ENCODE results near the gene MAPKAPK3. TPM values are rescaled to one million over a fixed set of nuclear protein-coding genes. Genes with fewer than 3 reads are reported as not detected.

The MAPKAPK3 gene
- total RNA-seq, 8 experiments from 2014 or later = 7.2 to 40.8 (median 17.8) TPM

DNA sequence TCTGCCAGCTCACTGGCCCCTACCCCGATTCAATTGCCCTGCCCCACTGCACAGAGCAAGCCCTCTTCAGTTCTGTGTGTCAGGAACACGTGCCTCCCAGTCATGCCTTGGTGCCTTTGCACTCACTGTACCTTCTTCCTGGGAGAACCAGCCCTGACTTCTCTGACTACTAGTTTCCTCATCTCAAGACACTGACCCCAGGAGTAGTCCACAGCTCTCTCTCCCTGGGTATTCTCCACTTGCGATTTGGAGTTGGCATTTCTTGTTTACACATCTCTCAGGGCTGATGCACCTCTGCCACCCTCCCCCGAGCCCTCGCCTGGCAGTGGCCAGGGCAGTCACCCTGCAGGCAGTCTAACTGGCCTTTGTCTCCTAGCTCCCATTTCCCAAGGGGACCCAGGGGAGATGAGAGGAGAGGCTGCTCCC is 11.0 kb upstream of the MAPKAPK3 start:
- in situ Hi-C loops (cut with MboI; ENCODE audit: low pct_unique_long_range_greater_than_20kb in 2 of 9, low sequenced_read_pairs in 9 of 9, unreplicated experiment in 9 of 9) = loop anchor here in 8 of 9 experiments (25.0 kb wide), 2 partner anchors 756 to 781 kb away; partner anchors contain the start of genes MANF (in 3 of the 8) and RBM15B (in 3 of the 8)
- Histone ChIP-seq H3K27ac (no peak overlapping the region), H3K4me3 (no peak overlapping the region), H3K4me1 (replicated peaks in 1 of 2) (peaks cover 17 to 24% of the 10 kb centered on the region in 2 donors)
- WGBS, 10 experiments = 66 to 100% (median 89%) methylated on average over 1 to 4 of the region's 5 CpGs; no CpG with 5 or more reads in 4 of the 10 experiments
- no peak for ATAC-seq (replicated peaks in 6 of 8)

DNA sequence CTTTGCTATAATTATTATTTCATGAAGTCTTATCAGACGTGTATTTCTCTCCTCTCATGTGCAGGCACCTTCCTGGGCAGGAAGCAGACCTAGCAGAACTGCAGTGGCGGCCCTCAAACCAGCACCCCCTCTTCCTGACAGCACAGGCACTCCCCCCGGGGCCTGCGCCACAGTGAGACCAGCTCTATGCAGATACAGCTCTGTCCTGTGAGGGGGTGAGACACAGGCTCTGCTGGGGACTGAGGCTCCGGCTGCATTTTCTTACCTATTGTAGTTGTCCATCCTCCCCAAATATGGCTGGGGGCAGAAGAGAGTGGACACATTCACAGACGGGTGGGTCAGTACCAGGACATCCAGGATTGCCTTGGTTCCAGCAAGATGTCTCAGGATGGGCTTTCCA is 10.4 kb upstream of the MAPKAPK3 start:
- in situ Hi-C loops (cut with MboI; ENCODE audit: low pct_unique_long_range_greater_than_20kb in 2 of 9, low sequenced_read_pairs in 9 of 9, unreplicated experiment in 9 of 9) = loop anchor here in 8 of 9 experiments (25.0 kb wide), 2 partner anchors 756 to 781 kb away; partner anchors contain the start of genes MANF (in 3 of the 8) and RBM15B (in 3 of the 8)
- H3K4me1 ChIP-seq (replicated peaks in 1 of 2) = peaks cover 12 to 19% of the 10 kb centered on the region in 2 donors
- 100% methylated on average over 1 of the region's 6 CpGs; no CpG with 5 or more reads in 9 of the 10 experiments for WGBS, 10 experiments
- no peak overlapping the region for H3K4me3 ChIP-seq
- no peak overlapping the region for H3K27ac ChIP-seq
- no peak for ATAC-seq (replicated peaks in 6 of 8)

DNA sequence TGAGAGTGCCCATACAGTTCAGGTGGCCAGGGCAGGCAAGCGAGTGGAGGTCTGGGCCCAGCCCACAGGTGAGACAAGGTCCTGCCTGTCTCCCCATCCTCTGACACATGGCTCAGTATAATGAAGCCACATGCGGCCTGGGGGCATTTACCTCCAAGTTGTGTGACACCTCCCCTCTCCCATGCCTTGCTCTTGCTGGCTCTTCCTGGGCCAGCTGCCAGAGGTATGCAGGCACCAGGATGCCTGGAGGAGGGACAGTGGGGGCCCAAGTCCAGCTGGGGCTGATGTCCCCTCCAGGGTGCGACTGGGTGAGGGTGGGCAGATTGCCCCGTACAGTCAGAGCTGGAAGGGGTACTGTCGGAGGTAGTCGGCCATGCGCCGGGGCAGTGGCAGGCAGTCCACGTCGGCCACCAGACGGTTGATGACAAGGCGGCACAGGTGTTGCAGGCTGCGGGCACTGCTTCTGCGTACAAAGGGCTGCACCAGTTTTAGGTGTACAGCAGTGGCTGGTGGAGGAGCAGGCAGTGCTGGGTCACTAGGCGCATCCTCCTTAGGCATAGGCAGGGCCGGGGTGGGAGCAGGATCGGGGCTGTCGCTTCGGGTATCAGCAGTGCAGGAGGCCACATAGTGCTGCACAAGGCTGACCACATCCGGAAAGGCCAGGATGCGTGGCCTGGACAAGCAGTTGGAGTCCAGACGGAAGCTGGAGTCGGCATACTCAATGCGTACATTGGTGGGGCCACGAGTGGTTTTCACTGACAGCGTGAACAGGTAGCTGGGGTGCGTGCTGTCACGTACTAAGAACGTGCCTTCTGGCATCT is 9.5 kb upstream of the MAPKAPK3 start:
- Histone ChIP-seq H3K4me3 (no peak overlapping the region), H3K4me1 (replicated peaks in 1 of 2) (peaks cover 6 to 11% of the 10 kb centered on the region in 2 donors), H3K27ac (no peak overlapping the region)
- WGBS, 10 experiments = 50 to 100% (median 96%) methylated on average over 1 to 20 of the region's 29 CpGs; no CpG with 5 or more reads in 3 of the 10 experiments
- in situ Hi-C loops (cut with MboI; ENCODE audit: low pct_unique_long_range_greater_than_20kb in 2 of 9, low sequenced_read_pairs in 9 of 9, unreplicated experiment in 9 of 9) = loop anchor here in 8 of 9 experiments (25.0 kb wide), 2 partner anchors 755 to 780 kb away; partner anchors contain the start of genes MANF (in 3 of the 8) and RBM15B (in 3 of the 8)
- no peak for ATAC-seq (replicated peaks in 6 of 8)

DNA sequence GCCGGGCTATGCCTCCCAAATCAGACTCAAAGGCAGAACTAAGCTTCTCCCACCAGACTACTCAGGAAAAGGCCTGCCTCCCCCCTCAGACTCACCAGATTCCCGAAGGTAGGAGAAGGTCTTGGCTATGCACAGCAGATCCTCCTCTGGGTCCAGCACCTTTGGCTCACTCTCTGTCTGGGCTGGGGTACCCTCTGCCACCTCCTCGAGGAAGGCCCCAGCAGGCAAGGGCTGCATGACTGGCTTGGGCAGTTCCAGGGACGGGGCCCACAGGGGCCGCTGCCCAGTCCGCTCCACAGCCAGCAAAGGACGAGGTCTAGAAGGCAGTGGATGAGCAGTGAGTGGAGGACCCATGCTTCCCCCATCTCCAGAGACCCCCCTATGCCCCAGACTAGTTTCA is 8.7 kb upstream of the MAPKAPK3 start:
- Histone ChIP-seq H3K4me1 (replicated peaks in 1 of 2) (peaks cover 6 to 9% of the 10 kb centered on the region in 2 donors), H3K27ac (no peak overlapping the region), H3K4me3 (no peak overlapping the region)
- WGBS, 10 experiments = 80 to 100% (median 97%) methylated on average over 1 to 3 of the region's 7 CpGs; no CpG with 5 or more reads in 6 of the 10 experiments
- in situ Hi-C loops (cut with MboI; ENCODE audit: low pct_unique_long_range_greater_than_20kb in 2 of 9, low sequenced_read_pairs in 9 of 9, unreplicated experiment in 9 of 9) = loop anchor here in 8 of 9 experiments (25.0 kb wide), 2 partner anchors 754 to 779 kb away; partner anchors contain the start of genes MANF (in 3 of the 8) and RBM15B (in 3 of the 8)
- ATAC-seq (replicated peaks in 6 of 8) = no peak

DNA sequence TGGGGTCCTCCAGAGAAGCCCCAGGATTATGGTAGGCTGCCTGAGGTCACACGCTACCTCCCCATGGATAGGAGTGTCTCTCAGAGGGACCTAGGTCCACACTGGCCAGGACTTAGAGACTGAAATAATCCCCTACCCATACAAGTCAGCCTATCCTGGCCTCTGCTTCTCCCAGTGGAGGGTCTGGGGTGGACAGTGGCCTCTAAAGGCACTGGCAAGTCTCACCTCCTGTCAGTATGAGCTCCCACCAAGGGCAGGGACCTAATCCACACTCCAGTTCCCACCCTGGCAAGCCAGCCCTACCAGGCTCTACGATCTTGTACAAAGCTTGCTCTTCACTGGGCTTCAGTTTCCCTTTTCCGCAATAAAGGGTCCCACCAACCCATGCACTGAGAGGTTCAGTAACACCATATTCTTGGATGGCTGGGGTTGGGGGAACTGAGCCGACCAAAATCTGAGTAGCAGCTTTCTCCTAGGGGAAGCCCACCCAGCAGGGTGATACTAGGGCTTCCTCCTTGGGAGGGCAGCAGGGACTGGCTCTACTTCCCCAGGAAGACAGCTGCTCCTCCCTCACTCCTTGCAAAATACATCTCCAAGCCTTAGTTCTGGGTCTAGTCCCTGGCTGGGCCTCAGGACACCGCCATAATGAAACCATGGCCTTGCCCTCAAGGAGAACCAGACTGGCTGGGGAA is 7.7 kb upstream of the MAPKAPK3 start:
- ATAC-seq (replicated peaks in 6 of 8) = no peak
- H3K4me1 ChIP-seq (replicated peaks in 1 of 2) = peaks cover 6 to 9% of the 10 kb centered on the region in 2 donors
- in situ Hi-C loops (cut with MboI; ENCODE audit: low pct_unique_long_range_greater_than_20kb in 2 of 9, low sequenced_read_pairs in 9 of 9, unreplicated experiment in 9 of 9) = loop anchor here in 8 of 9 experiments (25.0 kb wide), 2 partner anchors 753 to 778 kb away; partner anchors contain the start of genes MANF (in 3 of the 8) and RBM15B (in 3 of the 8)
- H3K27ac ChIP-seq = no peak overlapping the region
- 60 to 100% (median 88%) methylated on average over 1 to 3 of the region's 5 CpGs; no CpG with 5 or more reads in 5 of the 10 experiments for WGBS, 10 experiments
- no peak overlapping the region for H3K4me3 ChIP-seq

DNA sequence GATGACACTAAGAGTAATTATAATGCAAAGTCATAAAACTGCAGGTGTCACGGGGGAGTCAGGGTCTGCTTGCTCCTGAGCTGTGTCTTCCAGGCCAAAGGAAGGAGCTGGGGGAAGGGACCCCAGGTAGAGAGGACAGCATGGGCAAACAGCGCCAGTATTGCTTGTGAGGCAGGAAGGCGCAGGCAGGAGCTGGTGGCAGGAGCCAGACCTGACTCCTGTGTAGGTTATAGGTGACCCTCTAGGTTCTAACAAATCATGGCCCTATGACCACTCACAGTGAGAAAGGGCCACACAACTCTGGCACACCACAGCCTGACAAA is 7.2 kb upstream of the MAPKAPK3 start:
- no peak overlapping the region for H3K4me3 ChIP-seq
- in situ Hi-C loops (cut with MboI; ENCODE audit: low pct_unique_long_range_greater_than_20kb in 2 of 9, low sequenced_read_pairs in 9 of 9, unreplicated experiment in 9 of 9) = loop anchor here in 8 of 9 experiments (5.0 to 25.0 kb wide), 3 partner anchors 37 to 778 kb away; partner anchors contain the start of genes MANF (in 3 of the 8) and RBM15B (in 3 of the 8)
- H3K27ac ChIP-seq = no peak overlapping the region
- 67 to 85% (median 80%) methylated on average over 1 to 3 of the region's 3 CpGs; no CpG with 5 or more reads in 7 of the 10 experiments for WGBS, 10 experiments
- peaks cover 6 to 9% of the 10 kb centered on the region in 2 donors for H3K4me1 ChIP-seq (replicated peaks in 1 of 2)
- no peak for ATAC-seq (replicated peaks in 6 of 8)

DNA sequence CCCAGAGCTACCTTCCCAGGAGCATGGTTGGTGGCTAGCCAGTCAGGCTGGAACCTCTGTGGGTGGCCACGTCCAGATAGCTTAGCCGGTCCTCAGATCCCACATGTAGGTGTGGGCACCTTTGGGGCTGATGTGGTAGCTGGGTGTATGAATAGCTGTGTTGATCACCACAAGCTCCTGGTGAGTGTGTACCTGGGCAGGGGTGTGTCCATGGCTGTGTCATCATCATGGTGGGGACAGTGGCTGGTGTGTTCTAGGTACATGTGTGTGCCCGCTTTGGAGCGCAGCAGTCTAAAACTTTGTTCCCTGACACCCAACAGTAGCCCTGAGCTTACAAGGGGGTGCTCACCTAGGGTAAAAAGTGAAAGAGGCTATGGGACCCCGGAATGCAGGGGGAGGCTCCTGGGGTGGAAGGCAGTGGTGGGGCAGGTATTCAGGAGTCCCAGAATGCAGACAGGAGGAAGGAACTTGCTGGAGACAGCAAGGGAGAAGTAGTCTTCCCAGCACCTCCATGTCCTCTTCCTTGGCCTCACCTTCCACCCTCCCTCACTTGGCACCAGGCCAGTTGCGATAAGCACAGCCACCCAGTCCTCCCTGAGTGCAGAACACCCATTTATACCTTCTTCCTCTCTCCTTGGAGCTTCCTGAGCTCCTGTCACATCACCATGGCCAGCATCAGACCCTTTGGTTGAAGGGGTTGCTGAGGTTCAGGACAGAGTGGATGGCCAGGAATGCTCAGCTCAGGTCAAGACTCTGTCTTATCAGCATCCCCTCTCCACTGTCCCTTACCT is 6.6 kb upstream of the MAPKAPK3 start:
- peaks cover 6 to 9% of the 10 kb centered on the region in 2 donors for H3K4me1 ChIP-seq (replicated peaks in 1 of 2)
- H3K4me3 ChIP-seq = peak overlapping the region in 4 of 5 donors; percentile 35 to 66 (median 46)
- no peak overlapping the region for H3K27ac ChIP-seq
- WGBS, 10 experiments = 25 to 100% (median 100%) methylated on average over 1 to 2 of the region's 6 CpGs; no CpG with 5 or more reads in 5 of the 10 experiments
- ATAC-seq (replicated peaks in 6 of 8) = no peak
- in situ Hi-C loops (cut with MboI; ENCODE audit: low pct_unique_long_range_greater_than_20kb in 2 of 9, low sequenced_read_pairs in 9 of 9, unreplicated experiment in 9 of 9) = loop anchor here in 8 of 9 experiments (5.0 to 25.0 kb wide), 3 partner anchors 38 to 777 kb away; partner anchors contain the start of genes MANF (in 3 of the 8) and RBM15B (in 3 of the 8)

DNA sequence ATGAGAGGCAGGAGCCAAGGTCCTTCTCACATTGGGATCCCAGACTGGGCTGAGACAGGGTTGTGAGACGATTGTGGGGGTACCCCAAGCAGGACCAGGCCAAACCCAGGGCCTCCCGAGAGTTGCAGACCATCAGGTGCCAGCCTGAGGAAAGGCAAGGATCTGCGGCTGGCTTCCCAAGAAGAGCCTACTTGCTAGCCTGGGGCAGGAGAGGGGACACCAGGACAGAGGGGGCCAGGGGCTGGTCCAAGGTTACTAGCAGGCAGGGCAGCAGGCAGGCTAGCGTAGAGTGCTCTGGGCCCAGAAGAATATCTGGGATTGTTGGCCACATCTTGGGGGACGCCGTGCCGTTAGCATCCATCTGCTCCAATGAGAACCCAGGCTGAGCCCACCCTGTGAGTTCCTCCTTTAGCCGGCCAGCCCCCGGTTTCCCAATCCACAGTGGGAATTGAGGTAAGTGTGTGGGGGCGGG is 5.9 kb upstream of the MAPKAPK3 start:
- Histone ChIP-seq H3K4me1 (replicated peaks in 1 of 2) (peaks cover 6 to 9% of the 10 kb centered on the region in 2 donors), H3K4me3 (peak overlapping the region; percentile 35 to 66 (median 47)), H3K27ac (no peak overlapping the region)
- ATAC-seq (replicated peaks in 6 of 8) = peak in 1 of 8 experiments; percentile 0
- WGBS, 10 experiments = 0 to 22% methylated on average over 1 to 5 of the region's 10 CpGs; no CpG with 5 or more reads in 8 of the 10 experiments
- in situ Hi-C loops (cut with MboI; ENCODE audit: low pct_unique_long_range_greater_than_20kb in 2 of 9, low sequenced_read_pairs in 9 of 9, unreplicated experiment in 9 of 9) = loop anchor here in 8 of 9 experiments (5.0 to 25.0 kb wide), 3 partner anchors 39 to 776 kb away; partner anchors contain the start of genes MANF (in 3 of the 8) and RBM15B (in 3 of the 8)

DNA sequence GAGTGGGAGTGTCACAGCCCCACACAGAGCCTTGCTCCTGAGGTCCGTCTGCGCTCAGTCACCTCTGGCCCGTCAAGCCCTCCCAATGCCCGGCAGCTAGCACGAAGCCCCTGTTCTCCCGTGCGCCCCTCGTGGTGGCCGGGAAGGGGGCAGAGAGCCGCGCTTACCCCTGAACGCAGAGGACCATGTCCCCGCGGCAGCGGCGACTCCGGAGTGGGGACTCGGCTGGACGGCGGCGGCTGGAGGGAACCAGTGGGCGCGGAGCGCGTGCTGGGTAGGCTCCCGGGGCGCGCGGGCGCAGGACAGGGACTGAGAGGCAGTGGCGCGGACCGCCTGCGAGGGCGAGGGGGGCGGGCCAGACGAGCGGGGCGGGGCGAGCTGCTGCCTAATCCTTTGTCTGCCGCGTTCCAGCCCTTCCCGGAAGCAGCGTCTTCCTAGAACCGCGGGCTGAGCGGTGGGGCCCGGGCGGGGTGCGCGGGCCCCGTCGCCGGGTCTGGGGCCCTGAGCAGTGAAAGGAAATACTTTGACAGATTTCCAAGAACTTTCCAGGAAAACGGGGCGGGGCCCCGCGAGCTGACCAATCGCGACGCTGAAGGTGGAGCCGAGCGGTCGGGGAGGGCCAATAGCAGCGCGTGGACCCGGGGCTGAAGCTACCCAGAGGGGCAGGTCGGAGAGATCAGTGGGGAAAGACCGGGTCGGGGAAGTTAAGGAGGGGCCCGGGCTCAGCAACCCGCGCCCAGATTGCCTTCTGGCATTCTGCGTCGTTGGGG is 5.3 kb upstream of the MAPKAPK3 start, which contains the start of gene CISH:
Gene CISH, minus strand, starts transcription at position 311 of the 770 bp plus-strand sequence. Its CDS starts 124 bp downstream, at position 187.
- Histone ChIP-seq H3K4me3 (peak within 1 kb of the TSS; percentile 35 to 66 (median 47)), H3K4me1 (replicated peaks in 1 of 2) (peaks cover 6 to 9% of the 10 kb centered on the region in 2 donors), H3K27ac (peak within 1 kb of the TSS in 1 of 2 donors; percentile 15)
- 0% methylated on average over 12 of the region's 75 CpGs; no CpG with 5 or more reads in 9 of the 10 experiments for WGBS, 10 experiments
- in situ Hi-C loops (cut with MboI; ENCODE audit: low pct_unique_long_range_greater_than_20kb in 2 of 9, low sequenced_read_pairs in 9 of 9, unreplicated experiment in 9 of 9) = loop anchor here in 8 of 9 experiments (5.0 to 25.0 kb wide), 3 partner anchors 39 to 776 kb away; partner anchors contain the start of genes MANF (in 3 of the 8) and RBM15B (in 3 of the 8)
- peak; percentile 73 to 85 (median 82) for ATAC-seq (replicated peaks in 6 of 8)

DNA sequence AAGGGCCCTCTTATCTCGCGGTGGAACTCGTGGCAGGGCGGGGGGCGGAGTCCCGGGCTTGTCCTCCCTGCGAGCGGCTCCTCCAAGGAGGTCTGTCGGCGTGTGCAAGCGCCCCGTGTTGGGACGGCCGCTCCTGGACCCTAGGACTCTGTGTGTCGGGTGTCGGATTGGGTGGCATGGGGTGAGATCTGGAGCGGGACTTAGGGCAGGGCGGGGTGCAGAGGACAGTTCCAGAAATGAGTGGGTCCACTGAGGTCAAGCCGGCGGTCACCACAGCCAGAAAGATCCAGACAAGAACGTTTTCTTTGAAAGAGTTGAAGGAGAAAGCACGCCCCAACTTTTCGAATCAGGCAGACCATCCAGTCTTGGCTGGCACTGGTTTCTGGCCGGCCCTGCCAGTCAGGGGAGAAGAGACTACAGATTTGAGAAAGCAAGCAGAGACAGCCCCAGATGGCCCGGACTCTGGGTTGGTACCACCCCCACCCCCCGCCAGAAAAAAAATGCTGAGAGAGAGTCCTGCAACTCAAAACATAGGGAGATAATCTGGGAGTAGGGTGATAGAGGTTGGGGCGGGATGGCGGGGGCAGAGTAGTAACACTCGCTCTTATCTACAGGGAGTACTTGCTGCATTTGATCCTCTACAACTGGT is 4.6 kb upstream of the MAPKAPK3 start:
- Histone ChIP-seq H3K4me1 (replicated peaks in 1 of 2) (peaks cover 6 to 9% of the 10 kb centered on the region in 2 donors), H3K27ac (peak overlapping the region in 1 of 2 donors; percentile 11), H3K4me3 (peak overlapping the region; percentile 35 to 66 (median 47))
- WGBS, 10 experiments = 5 to 37% (median 24%) methylated on average over 2 to 11 of the region's 29 CpGs; no CpG with 5 or more reads in 2 of the 10 experiments
- ATAC-seq (replicated peaks in 6 of 8) = no peak
- in situ Hi-C loops (cut with MboI; ENCODE audit: low pct_unique_long_range_greater_than_20kb in 2 of 9, low sequenced_read_pairs in 9 of 9, unreplicated experiment in 9 of 9) = loop anchor here in 8 of 9 experiments (5.0 to 25.0 kb wide), 3 partner anchors 40 to 775 kb away; partner anchors contain the start of genes MANF (in 3 of the 8) and RBM15B (in 3 of the 8)

All from motor neuron (in vitro differentiated cells).